ENCODE results near the gene TRIM44. TPM values are rescaled to one million over a fixed set of nuclear protein-coding genes. Genes with fewer than 3 reads are reported as not detected.

Gene TRIM44
- total RNA-seq, 1 experiment from 2014 or later = 33.4 TPM

DNA sequence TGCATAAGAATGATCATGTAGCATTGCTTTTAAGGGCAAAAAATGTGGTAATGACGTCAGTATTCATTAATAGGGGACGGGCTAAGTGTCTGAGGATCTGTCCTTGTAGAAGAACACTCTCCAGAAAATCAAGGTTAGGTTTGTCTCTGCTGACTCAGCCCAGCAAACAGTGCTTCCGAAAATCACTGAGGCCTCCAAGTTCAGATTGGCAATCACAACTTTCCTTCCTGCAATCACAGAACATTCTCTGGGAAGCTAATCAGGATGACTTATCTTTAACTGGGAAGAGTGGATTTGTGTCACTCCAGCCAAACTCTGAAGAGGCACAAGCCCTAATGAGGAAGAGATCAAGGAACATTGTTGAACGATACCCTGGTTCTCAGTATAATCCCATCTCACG is 158.0 kb downstream of the TRIM44 start (continued):
- no peak for TF ChIP-seq YY1 (IDR thresholded peaks at IDR 0.05; ENCODE audit: extremely low read depth, insufficient replicate concordance, low read depth, low read length)

DNA sequence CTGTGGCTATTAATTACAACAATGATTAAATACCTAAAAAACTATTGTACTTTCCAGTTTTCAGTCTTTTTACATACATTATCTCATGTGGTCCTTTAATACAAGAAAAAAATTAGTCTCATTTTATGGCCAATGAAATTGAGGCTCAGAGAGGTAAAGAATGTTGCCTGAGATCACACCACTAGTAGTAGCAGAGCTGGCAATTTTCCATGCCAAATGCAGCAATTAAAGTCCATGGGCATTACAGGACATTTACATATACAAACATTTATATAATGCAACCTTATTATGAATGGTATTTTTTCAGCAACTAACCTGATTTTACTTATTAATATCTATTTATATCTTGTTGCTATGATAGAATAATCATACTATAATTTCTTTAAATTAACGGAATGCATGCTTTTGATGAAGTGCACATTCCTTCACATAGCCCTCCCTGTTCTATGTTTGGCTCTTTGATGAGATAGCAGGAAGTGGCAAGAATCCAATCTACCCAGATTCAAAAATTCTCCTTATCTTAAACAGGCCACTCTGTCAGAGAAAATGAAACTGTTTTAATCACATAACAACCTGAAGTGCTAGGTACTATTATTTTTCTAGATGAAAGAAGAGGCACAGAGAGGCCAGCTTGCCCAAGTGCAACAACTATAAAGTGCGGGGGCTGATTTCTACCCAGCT is 160.4 kb downstream of the TRIM44 start:
- no peak for DNase-seq (ENCODE audit: low read depth, low spot score)
- ATAC-seq = no peak
- CTCF ChIA-PET = interaction anchor here (0.6 to 3.1 kb wide), 68 partner anchors 10 to 670 kb away, joined by 3 to 66 read pairs (median 5); partner anchors contain the start of gene FJX1
- H2AFZ ChIP-seq (ENCODE audit: low read depth, low read length, poor library complexity, severe bottlenecking) = no peak overlapping the region
- intact Hi-C loops (cut with micrococcal nuclease) = loop anchor here (1.0 to 2.0 kb wide), 5 partner anchors 206 to 443 kb away; no protein-coding TSS in a partner anchor
- no peaks in the 10 kb centered on the region for H3K36me3 ChIP-seq (ENCODE audit: control insufficient read depth in 1 of 2, insufficient read depth in 2 of 2, low read length in 2 of 2)
- no TSS peak for BruUV-seq (replicated peaks)
- RAD21 ChIA-PET (ENCODE audit: low non-redundant PET in 1 of 2, low total read pairs in 2 of 2, uncharacterized antibody in 2 of 2, unreplicated experiment in 2 of 2) = interaction anchor here (0.8 to 1.5 kb wide), 9 partner anchors 207 to 670 kb away, joined by 3 to 13 read pairs (median 3); no protein-coding TSS in a partner anchor
- H3K27me3 ChIP-seq (ENCODE audit: insufficient read depth, low read length) = no peaks in the 10 kb centered on the region
- H3K9me2 ChIP-seq (ENCODE audit: insufficient read depth) = no peaks in the 10 kb centered on the region
- H3K9ac ChIP-seq (ENCODE audit: low read length) = no peak overlapping the region
- H3K4me3 ChIP-seq (replicated peaks in 1 of 2; ENCODE audit: low read depth in 1 of 2, low read length in 2 of 2) = no peak overlapping the region
- H3K4me1 ChIP-seq (ENCODE audit: control insufficient read depth in 1 of 2, insufficient read depth in 2 of 2, low read length in 2 of 2) = peaks cover 3 to 28% of the 10 kb centered on the region in 2 experiments; a peak in 3 of 4 replicates
- POLR2A ChIA-PET = no interaction called here
- H3K4me2 ChIP-seq (ENCODE audit: low read length) = no peak overlapping the region; the same call in 1 of the 2 replicates
- TF ChIP-seq SIN3A (IDR thresholded peaks at IDR 0.05; ENCODE audit: low read depth) = no peak
- no peak for TF ChIP-seq FOSL1 (IDR thresholded peaks at IDR 0.05; ENCODE audit: low read depth)
- TF ChIP-seq CEBPB (IDR thresholded peaks at IDR 0.05; ENCODE audit: low read depth) = no peak
- no peak for TF ChIP-seq ATF3 (IDR thresholded peaks at IDR 0.05)
- TF ChIP-seq TCF7L2 (IDR thresholded peaks at IDR 0.05; ENCODE audit: borderline replicate concordance, extremely low read depth, insufficient read depth, insufficient read length) = no peak
- TF ChIP-seq ELF1 (IDR thresholded peaks at IDR 0.05; ENCODE audit: borderline replicate concordance, low read depth) = no peak
- TF ChIP-seq POLR2AphosphoS5 (IDR thresholded peaks at IDR 0.05; ENCODE audit: low read depth, low read length) = no peak
- TF ChIP-seq, protein P1, sequence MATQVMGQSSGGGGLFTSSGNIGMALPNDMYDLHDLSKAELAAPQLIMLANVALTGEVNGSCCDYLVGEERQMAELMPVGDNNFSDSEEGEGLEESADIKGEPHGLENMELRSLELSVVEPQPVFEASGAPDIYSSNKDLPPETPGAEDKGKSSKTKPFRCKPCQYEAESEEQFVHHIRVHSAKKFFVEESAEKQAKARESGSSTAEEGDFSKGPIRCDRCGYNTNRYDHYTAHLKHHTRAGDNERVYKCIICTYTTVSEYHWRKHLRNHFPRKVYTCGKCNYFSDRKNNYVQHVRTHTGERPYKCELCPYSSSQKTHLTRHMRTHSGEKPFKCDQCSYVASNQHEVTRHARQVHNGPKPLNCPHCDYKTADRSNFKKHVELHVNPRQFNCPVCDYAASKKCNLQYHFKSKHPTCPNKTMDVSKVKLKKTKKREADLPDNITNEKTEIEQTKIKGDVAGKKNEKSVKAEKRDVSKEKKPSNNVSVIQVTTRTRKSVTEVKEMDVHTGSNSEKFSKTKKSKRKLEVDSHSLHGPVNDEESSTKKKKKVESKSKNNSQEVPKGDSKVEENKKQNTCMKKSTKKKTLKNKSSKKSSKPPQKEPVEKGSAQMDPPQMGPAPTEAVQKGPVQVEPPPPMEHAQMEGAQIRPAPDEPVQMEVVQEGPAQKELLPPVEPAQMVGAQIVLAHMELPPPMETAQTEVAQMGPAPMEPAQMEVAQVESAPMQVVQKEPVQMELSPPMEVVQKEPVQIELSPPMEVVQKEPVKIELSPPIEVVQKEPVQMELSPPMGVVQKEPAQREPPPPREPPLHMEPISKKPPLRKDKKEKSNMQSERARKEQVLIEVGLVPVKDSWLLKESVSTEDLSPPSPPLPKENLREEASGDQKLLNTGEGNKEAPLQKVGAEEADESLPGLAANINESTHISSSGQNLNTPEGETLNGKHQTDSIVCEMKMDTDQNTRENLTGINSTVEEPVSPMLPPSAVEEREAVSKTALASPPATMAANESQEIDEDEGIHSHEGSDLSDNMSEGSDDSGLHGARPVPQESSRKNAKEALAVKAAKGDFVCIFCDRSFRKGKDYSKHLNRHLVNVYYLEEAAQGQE (IDR thresholded peaks at IDR 0.05; ENCODE audit: low read depth) = no peak
- TF ChIP-seq, protein P2, sequence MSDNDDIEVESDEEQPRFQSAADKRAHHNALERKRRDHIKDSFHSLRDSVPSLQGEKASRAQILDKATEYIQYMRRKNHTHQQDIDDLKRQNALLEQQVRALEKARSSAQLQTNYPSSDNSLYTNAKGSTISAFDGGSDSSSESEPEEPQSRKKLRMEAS (IDR thresholded peaks at IDR 0.05) = no peak
- no peak for TF ChIP-seq ZNF274 (IDR thresholded peaks at IDR 0.05; ENCODE audit: low read depth, low read length)
- TF ChIP-seq JUND (IDR thresholded peaks at IDR 0.05) = no peak
- no peaks in the 10 kb centered on the region for H3K9me3 ChIP-seq (ENCODE audit: control insufficient read depth in 1 of 2, insufficient read depth in 1 of 2, low read depth in 1 of 2, low read length in 2 of 2)
- no peak overlapping the region for H3K27ac ChIP-seq (ENCODE audit: low read depth, low read length)
- no peaks in the 10 kb centered on the region for H4K20me1 ChIP-seq (ENCODE audit: insufficient read depth)
- H3K79me2 ChIP-seq (ENCODE audit: insufficient read depth, low read length) = no peaks in the 10 kb centered on the region

Measured in HCT116 (cell line).